Neural cell (in vitro differentiated cells): ENCODE data around the gene MRTFA. TPM values are rescaled to one million over a fixed set of nuclear protein-coding genes. Genes with fewer than 3 reads are reported as not detected.

Experiments used
- H2AFZ ChIP-seq: fragments of 200-600, 300-800 bp; sonication (generic), shearing (Covaris generic); 2 replicates; pipeline ENCODE4 v1.6.0; 2014; ENCODE audit warnings: low read depth, mild to moderate bottlenecking, antibody characterized with exemption, low read length, moderate library complexity
- H3F3A ChIP-seq: fragments of 200-600 bp; shearing (Covaris generic); 2 replicates; pipeline ENCODE4 v1.6.1; 2016; ENCODE audit warnings: mild to moderate bottlenecking, moderate library complexity, mixed read lengths, antibody characterized with exemption, low read length; ENCODE audit not compliant: insufficient read depth, poor library complexity, severe bottlenecking
- H3K27ac ChIP-seq: fragments of 200-600, 300-800 bp; sonication (generic), shearing (Covaris generic); 2 replicates; pipeline ENCODE4 v1.5.1; 2014; ENCODE audit warnings: mild to moderate bottlenecking, low read length, moderate library complexity
- H3K27me3 ChIP-seq: fragments of 300-800, 200-600 bp; sonication (generic), shearing (Covaris generic); 2 replicates; pipeline ENCODE4 v1.6.0; 2014; ENCODE audit warnings: mild to moderate bottlenecking, low read depth, low read length, moderate library complexity; ENCODE audit not compliant: insufficient read depth
- H3K36me3 ChIP-seq: fragments of 300-800, 200-600 bp; sonication (generic), shearing (Covaris generic); 2 replicates; pipeline ENCODE4 v1.5.1; 2014; ENCODE audit warnings: mild to moderate bottlenecking, antibody characterized with exemption, low read length, moderate library complexity; ENCODE audit not compliant: insufficient read depth
- H3K4me2 ChIP-seq: fragments of 300-800, 200-600 bp; sonication (generic), shearing (Covaris generic); 2 replicates; pipeline ENCODE4 v1.6.0; 2014; ENCODE audit warnings: mild to moderate bottlenecking, low read length
- H3K4me3 ChIP-seq: fragments of 300-800, 200-600 bp; sonication (generic), shearing (Covaris generic); 2 replicates; pipeline ENCODE4 v1.5.1; 2014; ENCODE audit warnings: mild to moderate bottlenecking, low read length, moderate library complexity
- H3K79me2 ChIP-seq: fragments of 200-600 bp; shearing (Covaris generic); replicated peaks from 2 replicates; pipeline ENCODE4 v1.6.0; 2014; ENCODE audit warnings: mild to moderate bottlenecking, low read length, moderate library complexity; ENCODE audit not compliant: insufficient read depth
- H3K9ac ChIP-seq: fragments of 300-800, 200-600 bp; sonication (generic), shearing (Covaris generic); 2 replicates; pipeline ENCODE4 v1.6.1; 2016; ENCODE audit warnings: mild to moderate bottlenecking, low read length, mixed read lengths
- H3K9me2 ChIP-seq: fragments of 200-600 bp; shearing (Covaris generic); 2 replicates; pipeline ENCODE4 v1.6.1; 2016; ENCODE audit warnings: mild to moderate bottlenecking, low read length, mixed read lengths; ENCODE audit not compliant: insufficient read depth
- H3K9me3 ChIP-seq: fragments of 200-600, 300-800 bp; sonication (generic), shearing (Covaris generic); 2 replicates; pipeline ENCODE4 v1.6.1; 2016; ENCODE audit warnings: mild to moderate bottlenecking, mixed run types, low read length, moderate library complexity, mixed read lengths
- H4K20me1 ChIP-seq: fragments of 200-600 bp; shearing (Covaris generic); 2 replicates; pipeline ENCODE4 v1.6.1; 2016; ENCODE audit warnings: mild to moderate bottlenecking, mixed run types; ENCODE audit not compliant: insufficient read depth
- CTCF ChIP-seq: fragments of 450-650 bp; IDR thresholded peaks from 2 replicates; pipeline ENCODE4 v1.5.1; 2014; ENCODE audit warnings: antibody characterized with exemption, mild to moderate bottlenecking, moderate library complexity; ENCODE audit not compliant: poor library complexity, severe bottlenecking
- EP300 ChIP-seq: fragments of 450-650 bp; conservative IDR thresholded peaks from 2 replicates; pipeline ENCODE4 v1.6.1; 2014; ENCODE audit warnings: antibody characterized with exemption, mild to moderate bottlenecking, moderate library complexity; ENCODE audit not compliant: poor library complexity, severe bottlenecking
- EZH2 ChIP-seq: fragments of 200-600, 300-800 bp; shearing (Covaris generic), sonication (generic); IDR thresholded peaks from 2 replicates; pipeline ENCODE4 v1.6.1; 2014; ENCODE audit warnings: antibody characterized with exemption, low read length, borderline replicate concordance, mild to moderate bottlenecking; ENCODE audit not compliant: insufficient read depth, poor library complexity, severe bottlenecking
- MXI1 ChIP-seq: fragments of 450-650 bp; conservative IDR thresholded peaks from 2 replicates; pipeline ENCODE4 v1.6.1; 2014; ENCODE audit warnings: antibody characterized with exemption, mild to moderate bottlenecking; ENCODE audit not compliant: poor library complexity, severe bottlenecking
- POLR2AphosphoS5 ChIP-seq: IDR thresholded peaks from 2 replicates; pipeline ENCODE4 v1.6.1; 2012
- RAD21 ChIP-seq: fragments of 450-650 bp; conservative IDR thresholded peaks from 2 replicates; pipeline ENCODE4 v1.6.1; 2014; ENCODE audit warnings: antibody characterized with exemption, mild to moderate bottlenecking, moderate library complexity
- REST ChIP-seq: IDR thresholded peaks from 2 replicates; pipeline ENCODE4 v1.6.1; 2012; ENCODE audit warnings: borderline replicate concordance
- SMC3 ChIP-seq: fragments of 450-650 bp; conservative IDR thresholded peaks from 2 replicates; pipeline ENCODE4 v1.6.1; 2014; ENCODE audit warnings: antibody characterized with exemption, mild to moderate bottlenecking, moderate library complexity; ENCODE audit not compliant: poor library complexity
- TAF1 ChIP-seq: IDR thresholded peaks from 2 replicates; pipeline ENCODE4 v1.6.1; 2012; ENCODE audit warnings: low read depth
- polyA plus RNA-seq: library from polyadenylated mRNA; depleted of rRNA; stranded (reverse); fragments of >200 nt; gene quantifications from 2 replicates; pipeline ENCODE4 v1.2.3, GENCODE V29; 2014

MRTFA gene
- polyA plus RNA-seq, 1 donor from 2014 or later: 19.3 TPM

GRCh38 chr22:40479126-40479800, 157.3 kb downstream of the MRTFA start:
- H3K4me2 ChIP-seq: no peak overlapping the region
- H3F3A ChIP-seq: no peaks in the 10 kb centered on the region
- no peaks in the 10 kb centered on the region for H3K9me3 ChIP-seq
- H3K27ac ChIP-seq: no peak overlapping the region
- H3K79me2 ChIP-seq: peaks cover 3% of the 10 kb centered on the region
- no peaks in the 10 kb centered on the region for H3K27me3 ChIP-seq
- no peaks in the 10 kb centered on the region for H4K20me1 ChIP-seq
- no peaks in the 10 kb centered on the region for H3K36me3 ChIP-seq
- H2AFZ ChIP-seq: no peak overlapping the region
- TF ChIP-seq EP300: no peak
- no peak for TF ChIP-seq RAD21
- no peak for TF ChIP-seq EZH2
- H3K9me2 ChIP-seq: no peaks in the 10 kb centered on the region
- no peak overlapping the region for H3K9ac ChIP-seq
- H3K4me3 ChIP-seq: no peak overlapping the region

- no peaks in the 10 kb centered on the region for H4K20me1 ChIP-seq
Observed at GRCh38 chr22:40478338-40479125, 158.0 kb downstream of the MRTFA start.

More at GRCh38 chr22:40478338-40479125, 158.0 kb downstream of the MRTFA start:
- no peaks in the 10 kb centered on the region for H3F3A ChIP-seq
- H3K36me3 ChIP-seq: no peaks in the 10 kb centered on the region
- no peaks in the 10 kb centered on the region for H3K9me3 ChIP-seq
- H3K27me3 ChIP-seq: no peaks in the 10 kb centered on the region
- no peak overlapping the region for H3K27ac ChIP-seq
- no peak overlapping the region for H3K9ac ChIP-seq
- no peak overlapping the region for H3K4me3 ChIP-seq
- no peaks in the 10 kb centered on the region for H3K9me2 ChIP-seq
- H3K79me2 ChIP-seq: peaks cover 3% of the 10 kb centered on the region
- TF ChIP-seq RAD21 (no peak), POLR2AphosphoS5 (no peak), TAF1 (no peak), CTCF (no peak), SMC3 (no peak), MXI1 (no peak), EZH2 (no peak), REST (no peak), EP300 (no peak)
- no peak overlapping the region for H3K4me2 ChIP-seq
- no peak overlapping the region for H2AFZ ChIP-seq
